Measurements from ENCODE around the gene NR4A1.
A peak's percentile ranks its signal among the peaks of the same experiment; 100 is the strongest.

NR4A1 gene

DNA sequence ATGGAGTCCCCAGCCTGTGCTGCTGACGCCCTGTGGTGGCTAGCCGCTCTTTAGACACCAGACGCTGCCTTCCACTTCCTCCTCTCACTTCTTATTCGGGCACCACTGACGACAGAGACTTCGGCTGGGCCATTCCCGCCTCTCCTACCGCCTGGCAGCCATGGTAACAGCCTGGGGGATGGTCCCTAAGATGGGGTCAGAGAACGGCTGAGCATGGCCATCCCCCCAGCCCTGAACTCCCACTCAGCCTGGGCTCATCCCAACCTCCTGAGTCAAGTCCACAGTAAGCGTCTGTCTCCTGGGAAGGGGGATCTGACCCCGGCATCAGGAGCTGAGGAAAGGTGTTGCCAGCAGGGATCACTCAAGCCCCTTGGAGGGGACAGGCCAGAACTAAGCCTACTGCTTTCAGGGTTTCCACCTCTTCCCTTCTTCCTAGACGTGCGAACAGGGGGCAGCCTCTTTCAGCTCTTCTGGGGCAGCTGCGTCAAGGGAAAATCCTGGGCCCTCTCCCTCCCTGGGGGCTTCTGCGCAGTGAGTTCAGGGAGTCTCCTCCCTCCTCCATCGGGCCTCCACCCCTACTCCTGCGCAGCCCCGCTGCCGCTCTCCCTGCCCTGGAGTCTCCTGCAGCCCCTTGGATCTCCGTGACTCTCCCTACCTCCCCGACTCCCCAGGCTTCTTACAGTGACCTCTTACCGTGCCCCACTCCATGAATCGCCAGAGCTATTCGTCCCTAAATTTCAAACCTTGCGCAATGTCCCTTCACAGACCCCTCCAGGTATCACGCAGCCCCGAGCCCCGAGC lies 45.1 kb upstream of the NR4A1 start:
- no peak for TF ChIP-seq ZNF565 (CRISPR knock-in tag; conservative IDR thresholded peaks at IDR 0.05; ENCODE audit: low read depth)
- no peak for TF ChIP-seq OSR1 (CRISPR knock-in tag; IDR thresholded peaks at IDR 0.05)
- TF ChIP-seq GLIS3 (CRISPR knock-in tag; IDR thresholded peaks at IDR 0.05) = no peak
- no peak for TF ChIP-seq TOX (CRISPR knock-in tag; IDR thresholded peaks at IDR 0.05; ENCODE audit: borderline replicate concordance)
- no peak for TF ChIP-seq ESRRG (CRISPR knock-in tag; IDR thresholded peaks at IDR 0.05)
- no peak for TF ChIP-seq ARNTL (CRISPR knock-in tag; IDR thresholded peaks at IDR 0.05; ENCODE audit: borderline replicate concordance, low read depth)
- TF ChIP-seq, protein P1, sequence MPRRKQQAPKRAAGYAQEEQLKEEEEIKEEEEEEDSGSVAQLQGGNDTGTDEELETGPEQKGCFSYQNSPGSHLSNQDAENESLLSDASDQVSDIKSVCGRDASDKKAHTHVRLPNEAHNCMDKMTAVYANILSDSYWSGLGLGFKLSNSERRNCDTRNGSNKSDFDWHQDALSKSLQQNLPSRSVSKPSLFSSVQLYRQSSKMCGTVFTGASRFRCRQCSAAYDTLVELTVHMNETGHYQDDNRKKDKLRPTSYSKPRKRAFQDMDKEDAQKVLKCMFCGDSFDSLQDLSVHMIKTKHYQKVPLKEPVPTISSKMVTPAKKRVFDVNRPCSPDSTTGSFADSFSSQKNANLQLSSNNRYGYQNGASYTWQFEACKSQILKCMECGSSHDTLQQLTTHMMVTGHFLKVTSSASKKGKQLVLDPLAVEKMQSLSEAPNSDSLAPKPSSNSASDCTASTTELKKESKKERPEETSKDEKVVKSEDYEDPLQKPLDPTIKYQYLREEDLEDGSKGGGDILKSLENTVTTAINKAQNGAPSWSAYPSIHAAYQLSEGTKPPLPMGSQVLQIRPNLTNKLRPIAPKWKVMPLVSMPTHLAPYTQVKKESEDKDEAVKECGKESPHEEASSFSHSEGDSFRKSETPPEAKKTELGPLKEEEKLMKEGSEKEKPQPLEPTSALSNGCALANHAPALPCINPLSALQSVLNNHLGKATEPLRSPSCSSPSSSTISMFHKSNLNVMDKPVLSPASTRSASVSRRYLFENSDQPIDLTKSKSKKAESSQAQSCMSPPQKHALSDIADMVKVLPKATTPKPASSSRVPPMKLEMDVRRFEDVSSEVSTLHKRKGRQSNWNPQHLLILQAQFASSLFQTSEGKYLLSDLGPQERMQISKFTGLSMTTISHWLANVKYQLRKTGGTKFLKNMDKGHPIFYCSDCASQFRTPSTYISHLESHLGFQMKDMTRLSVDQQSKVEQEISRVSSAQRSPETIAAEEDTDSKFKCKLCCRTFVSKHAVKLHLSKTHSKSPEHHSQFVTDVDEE (CRISPR knock-in tag; IDR thresholded peaks at IDR 0.05) = no peak
- no peak for TF ChIP-seq CSDC2 (CRISPR knock-in tag; IDR thresholded peaks at IDR 0.05)
- no peak for TF ChIP-seq ZFP3 (CRISPR knock-in tag; IDR thresholded peaks at IDR 0.05)
- no peak for TF ChIP-seq ZFP30 (CRISPR knock-in tag; IDR thresholded peaks at IDR 0.05)
- TF ChIP-seq ZNF8 (CRISPR knock-in tag; IDR thresholded peaks at IDR 0.05) = no peak
- TF ChIP-seq, protein P2, sequence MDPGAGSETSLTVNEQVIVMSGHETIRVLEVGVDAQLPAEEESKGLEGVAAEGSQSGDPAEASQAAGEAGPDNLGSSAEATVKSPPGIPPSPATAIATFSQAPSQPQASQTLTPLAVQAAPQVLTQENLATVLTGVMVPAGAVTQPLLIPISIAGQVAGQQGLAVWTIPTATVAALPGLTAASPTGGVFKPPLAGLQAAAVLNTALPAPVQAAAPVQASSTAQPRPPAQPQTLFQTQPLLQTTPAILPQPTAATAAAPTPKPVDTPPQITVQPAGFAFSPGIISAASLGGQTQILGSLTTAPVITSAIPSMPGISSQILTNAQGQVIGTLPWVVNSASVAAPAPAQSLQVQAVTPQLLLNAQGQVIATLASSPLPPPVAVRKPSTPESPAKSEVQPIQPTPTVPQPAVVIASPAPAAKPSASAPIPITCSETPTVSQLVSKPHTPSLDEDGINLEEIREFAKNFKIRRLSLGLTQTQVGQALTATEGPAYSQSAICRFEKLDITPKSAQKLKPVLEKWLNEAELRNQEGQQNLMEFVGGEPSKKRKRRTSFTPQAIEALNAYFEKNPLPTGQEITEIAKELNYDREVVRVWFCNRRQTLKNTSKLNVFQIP (CRISPR knock-in tag; IDR thresholded peaks at IDR 0.05; ENCODE audit: borderline replicate concordance, low read depth) = no peak
- TF ChIP-seq, protein P3, sequence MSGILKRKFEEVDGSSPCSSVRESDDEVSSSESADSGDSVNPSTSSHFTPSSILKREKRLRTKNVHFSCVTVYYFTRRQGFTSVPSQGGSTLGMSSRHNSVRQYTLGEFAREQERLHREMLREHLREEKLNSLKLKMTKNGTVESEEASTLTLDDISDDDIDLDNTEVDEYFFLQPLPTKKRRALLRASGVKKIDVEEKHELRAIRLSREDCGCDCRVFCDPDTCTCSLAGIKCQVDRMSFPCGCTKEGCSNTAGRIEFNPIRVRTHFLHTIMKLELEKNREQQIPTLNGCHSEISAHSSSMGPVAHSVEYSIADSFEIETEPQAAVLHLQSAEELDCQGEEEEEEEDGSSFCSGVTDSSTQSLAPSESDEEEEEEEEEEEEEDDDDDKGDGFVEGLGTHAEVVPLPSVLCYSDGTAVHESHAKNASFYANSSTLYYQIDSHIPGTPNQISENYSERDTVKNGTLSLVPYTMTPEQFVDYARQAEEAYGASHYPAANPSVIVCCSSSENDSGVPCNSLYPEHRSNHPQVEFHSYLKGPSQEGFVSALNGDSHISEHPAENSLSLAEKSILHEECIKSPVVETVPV (CRISPR knock-in tag; IDR thresholded peaks at IDR 0.05) = no peak
- ATAC-seq = no peak

DNA sequence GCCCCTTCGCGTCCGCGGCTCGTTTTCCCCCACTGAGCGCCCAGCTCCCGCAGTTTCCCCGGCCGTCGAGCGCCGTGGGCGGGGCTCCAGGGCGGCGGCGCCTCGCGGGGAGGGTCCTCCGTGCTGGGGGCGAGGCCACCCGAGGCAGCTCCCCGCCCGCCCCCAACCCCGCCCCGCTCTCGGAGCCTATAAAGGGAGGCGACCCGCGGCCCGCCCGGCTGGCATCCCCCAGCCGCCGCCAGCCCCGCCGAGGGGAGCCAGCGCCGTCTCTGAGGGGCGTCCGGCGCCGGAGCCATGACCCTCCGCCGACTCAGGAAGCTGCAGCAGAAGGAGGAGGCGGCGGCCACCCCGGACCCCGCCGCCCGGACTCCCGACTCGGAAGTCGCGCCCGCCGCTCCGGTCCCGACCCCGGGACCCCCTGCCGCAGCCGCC lies 44.5 kb upstream of the NR4A1 start, which contains the start of gene TAMALIN:
Gene TAMALIN (plus strand): TSS at position 221 of the 432 bp plus-strand sequence. CDS start 74 bp downstream, at position 295.
- ATAC-seq = peak; percentile 52
- TF ChIP-seq OSR1 (CRISPR knock-in tag; IDR thresholded peaks at IDR 0.05) (no peak), TCF4 (CRISPR knock-in tag; IDR thresholded peaks at IDR 0.05; ENCODE audit: borderline replicate concordance) (no peak), RARB (CRISPR knock-in tag; IDR thresholded peaks at IDR 0.05) (no peak), ZFP3 (CRISPR knock-in tag; IDR thresholded peaks at IDR 0.05) (no peak), ARNTL (CRISPR knock-in tag; IDR thresholded peaks at IDR 0.05; ENCODE audit: borderline replicate concordance, low read depth) (no peak), GLIS3 (CRISPR knock-in tag; IDR thresholded peaks at IDR 0.05) (no peak), ZFP30 (CRISPR knock-in tag; IDR thresholded peaks at IDR 0.05) (no peak), SNAI2 (CRISPR knock-in tag; IDR thresholded peaks at IDR 0.05) (no peak), ZNF70 (CRISPR knock-in tag; IDR thresholded peaks at IDR 0.05) (no peak), ESRRG (CRISPR knock-in tag; IDR thresholded peaks at IDR 0.05) (no peak), CSDC2 (CRISPR knock-in tag; IDR thresholded peaks at IDR 0.05) (no peak), BACH2 (CRISPR knock-in tag; IDR thresholded peaks at IDR 0.05; ENCODE audit: borderline replicate concordance) (no peak), PPARA (CRISPR knock-in tag; IDR thresholded peaks at IDR 0.05; ENCODE audit: borderline replicate concordance) (no peak), TOX (CRISPR knock-in tag; IDR thresholded peaks at IDR 0.05; ENCODE audit: borderline replicate concordance) (no peak), ZNF565 (CRISPR knock-in tag; conservative IDR thresholded peaks at IDR 0.05; ENCODE audit: low read depth) (no peak), ISL1 (CRISPR knock-in tag; IDR thresholded peaks at IDR 0.05) (no peak)
- TF ChIP-seq, protein P4, sequence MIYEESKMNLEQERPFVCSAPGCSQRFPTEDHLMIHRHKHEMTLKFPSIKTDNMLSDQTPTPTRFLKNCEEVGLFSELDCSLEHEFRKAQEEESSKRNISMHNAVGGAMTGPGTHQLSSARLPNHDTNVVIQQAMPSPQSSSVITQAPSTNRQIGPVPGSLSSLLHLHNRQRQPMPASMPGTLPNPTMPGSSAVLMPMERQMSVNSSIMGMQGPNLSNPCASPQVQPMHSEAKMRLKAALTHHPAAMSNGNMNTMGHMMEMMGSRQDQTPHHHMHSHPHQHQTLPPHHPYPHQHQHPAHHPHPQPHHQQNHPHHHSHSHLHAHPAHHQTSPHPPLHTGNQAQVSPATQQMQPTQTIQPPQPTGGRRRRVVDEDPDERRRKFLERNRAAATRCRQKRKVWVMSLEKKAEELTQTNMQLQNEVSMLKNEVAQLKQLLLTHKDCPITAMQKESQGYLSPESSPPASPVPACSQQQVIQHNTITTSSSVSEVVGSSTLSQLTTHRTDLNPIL (CRISPR knock-in tag; IDR thresholded peaks at IDR 0.05; ENCODE audit: low read depth) = no peak
- TF ChIP-seq, protein P2 (CRISPR knock-in tag; IDR thresholded peaks at IDR 0.05; ENCODE audit: borderline replicate concordance, low read depth) = no peak
- TF ChIP-seq, protein P3 (CRISPR knock-in tag; IDR thresholded peaks at IDR 0.05) = no peak
- TF ChIP-seq, protein P1 (CRISPR knock-in tag; IDR thresholded peaks at IDR 0.05) = no peak
